Measurements from ENCODE around the gene BEND6.
"Not testable (repeated sequence)": the region's sequence is repeated elsewhere in the genome, so short reads cannot be mapped to it uniquely, and the experiment has no call there.

The BEND6 gene

DNA sequence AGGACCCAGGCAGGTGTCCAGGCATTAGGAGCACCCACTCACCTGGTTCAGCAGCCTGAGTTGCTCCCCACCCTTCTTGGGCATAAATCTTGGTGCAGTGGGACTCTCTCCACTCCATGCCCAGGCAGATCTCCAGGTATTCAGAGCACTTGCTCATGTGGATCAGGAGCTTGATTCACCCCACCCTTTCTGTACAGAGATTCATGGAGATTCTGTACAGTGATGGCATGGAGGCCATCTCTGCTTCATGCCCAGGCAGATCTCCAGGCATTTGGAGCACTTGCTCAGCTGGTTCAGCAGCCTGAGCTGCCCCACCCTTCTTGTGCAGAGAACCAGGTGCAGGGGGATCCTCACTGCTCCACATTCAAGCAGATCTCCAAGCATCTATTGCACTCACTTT is 44.1 kb downstream of the BEND6 start:
- Histone ChIP-seq H3K36me3 (ENCODE audit: control insufficient read depth, insufficient read depth, low read length) (no peaks in the 10 kb centered on the region), H3K27me3 (ENCODE audit: control insufficient read depth, insufficient read depth, low read length) (no peaks in the 10 kb centered on the region), H3K4me3 (ENCODE audit: low read length) (no peak overlapping the region), H3K27ac (ENCODE audit: low read depth, low read length) (no peak overlapping the region), H3K4me1 (ENCODE audit: control insufficient read depth, insufficient read depth, low read length) (no peaks in the 10 kb centered on the region), H3K9ac (ENCODE audit: low read length) (no peak overlapping the region)

DNA sequence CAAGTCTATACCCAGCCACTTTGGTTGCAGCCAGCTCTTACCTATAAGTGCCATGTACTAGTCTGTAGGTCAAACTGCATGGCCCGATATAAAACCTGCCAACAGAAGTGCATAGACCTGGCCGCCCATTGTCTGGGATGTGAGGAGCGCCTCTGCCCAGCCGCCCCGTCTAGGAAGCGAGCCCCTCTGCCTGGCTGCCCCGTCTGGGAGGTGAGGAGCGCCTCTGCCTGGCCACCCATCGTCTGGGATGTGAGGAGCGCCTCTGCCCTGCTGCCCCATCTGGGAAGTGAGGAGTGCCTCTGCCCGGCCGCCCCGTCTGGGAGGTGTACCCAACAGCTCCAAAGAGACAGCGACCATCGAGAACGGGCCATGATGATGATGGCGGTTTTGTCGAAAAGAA is 44.8 kb downstream of the BEND6 start:
- H3K9ac ChIP-seq (ENCODE audit: low read length); H3K4me1 ChIP-seq (ENCODE audit: control insufficient read depth, insufficient read depth, low read length); H3K27me3 ChIP-seq (ENCODE audit: control insufficient read depth, insufficient read depth, low read length); H3K36me3 ChIP-seq (ENCODE audit: control insufficient read depth, insufficient read depth, low read length); H3K27ac ChIP-seq (ENCODE audit: low read depth, low read length); H3K4me3 ChIP-seq (ENCODE audit: low read length): not testable (repeated sequence)

DNA sequence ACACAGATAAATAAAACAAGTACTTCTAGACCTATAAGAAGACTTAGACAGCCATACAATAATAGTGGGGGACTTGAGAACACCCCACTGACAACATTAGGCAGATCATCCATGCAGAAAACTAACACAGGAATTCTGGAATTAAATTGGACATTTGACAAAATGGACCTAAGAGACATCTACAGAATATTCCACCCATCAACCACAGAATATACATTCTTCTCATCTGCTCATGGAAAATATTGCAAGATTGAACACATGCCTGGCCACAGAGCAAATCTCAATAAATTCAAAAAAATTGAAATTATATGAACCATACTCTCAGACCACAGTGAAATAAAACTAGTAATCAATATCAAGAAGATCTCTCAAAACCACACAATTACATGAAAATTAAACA is 47.3 kb downstream of the BEND6 start:
- H3K27ac ChIP-seq (ENCODE audit: low read depth, low read length): no peak overlapping the region
- no peak overlapping the region for H3K4me3 ChIP-seq (ENCODE audit: low read length)
- H3K4me1 ChIP-seq (ENCODE audit: control insufficient read depth, insufficient read depth, low read length): no peaks in the 10 kb centered on the region
- H3K27me3 ChIP-seq (ENCODE audit: control insufficient read depth, insufficient read depth, low read length): no peaks in the 10 kb centered on the region
- H3K36me3 ChIP-seq (ENCODE audit: control insufficient read depth, insufficient read depth, low read length): no peaks in the 10 kb centered on the region
- no peak overlapping the region for H3K9ac ChIP-seq (ENCODE audit: low read length)

DNA sequence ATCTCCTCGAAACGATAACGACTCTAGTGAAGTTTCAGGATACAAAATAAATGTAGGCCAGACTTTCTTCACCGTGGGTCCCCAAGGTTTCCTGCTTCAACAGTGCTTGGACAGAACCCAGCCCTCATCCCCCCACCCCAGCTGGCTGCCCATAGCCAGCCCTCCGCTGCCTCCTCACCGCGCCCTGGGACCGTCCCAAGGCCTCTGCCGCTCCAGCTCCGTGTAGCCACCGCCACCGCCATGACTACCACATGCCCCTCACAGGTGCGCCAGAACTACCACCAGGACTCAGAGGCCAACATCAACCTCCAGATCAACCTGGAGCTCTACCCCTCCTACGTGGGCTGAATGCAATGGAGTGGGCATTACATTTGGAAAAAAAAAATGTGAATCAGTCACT is 49.4 kb downstream of the BEND6 start:
- no peak overlapping the region for H3K4me3 ChIP-seq (ENCODE audit: low read length)
- H3K36me3 ChIP-seq (ENCODE audit: control insufficient read depth, insufficient read depth, low read length): no peaks in the 10 kb centered on the region

DNA sequence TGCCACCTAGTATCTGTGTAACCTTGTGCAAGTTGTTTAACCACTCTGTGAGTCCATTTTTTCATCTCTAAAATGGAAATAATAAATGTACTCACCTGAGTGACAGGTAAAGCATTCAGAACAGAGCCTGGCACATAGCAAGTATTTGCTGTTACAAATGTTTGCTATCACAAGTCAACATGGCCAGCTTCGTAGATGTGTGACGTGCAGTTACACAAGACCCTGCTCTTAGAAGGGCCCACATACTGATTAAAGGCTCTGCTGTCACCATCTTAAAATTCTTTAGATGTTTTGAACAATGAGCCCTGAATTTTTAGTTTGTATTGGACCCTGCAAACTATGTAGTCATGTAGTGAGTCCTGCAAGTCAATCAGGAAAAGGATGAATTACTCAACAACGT is 51.2 kb downstream of the BEND6 start:
- Histone ChIP-seq H3K4me3 (ENCODE audit: low read length) (no peak overlapping the region), H3K9ac (ENCODE audit: low read length) (no peak overlapping the region), H3K36me3 (ENCODE audit: control insufficient read depth, insufficient read depth, low read length) (no peaks in the 10 kb centered on the region)

More for the DNA sequence above, 49.4 kb downstream of the BEND6 start:
- Histone ChIP-seq H3K27ac (ENCODE audit: low read depth, low read length) (no peak overlapping the region), H3K27me3 (ENCODE audit: control insufficient read depth, insufficient read depth, low read length) (no peaks in the 10 kb centered on the region), H3K4me1 (ENCODE audit: control insufficient read depth, insufficient read depth, low read length) (no peaks in the 10 kb centered on the region), H3K9ac (ENCODE audit: low read length) (no peak overlapping the region)

DNA sequence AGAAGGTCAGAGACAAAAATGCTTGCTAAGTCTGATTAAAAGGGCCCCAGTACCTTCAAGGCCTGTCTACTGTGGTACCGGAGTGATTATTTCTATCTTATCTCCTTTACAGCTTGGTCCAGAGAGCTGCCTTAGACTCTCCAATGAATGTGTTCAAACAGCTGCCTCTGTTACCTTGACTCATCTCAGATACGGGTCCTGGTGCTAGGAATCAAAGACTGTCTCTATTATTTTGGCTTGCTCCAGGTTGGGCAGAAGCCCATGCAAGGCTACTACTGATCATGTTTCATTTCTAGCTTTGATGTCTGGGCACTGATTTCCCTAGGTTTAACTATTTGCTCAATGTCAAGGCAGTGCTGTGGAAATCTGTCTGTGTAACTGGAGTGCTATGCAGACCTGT is 53.2 kb downstream of the BEND6 start:
- not testable (repeated sequence) for H3K9ac ChIP-seq (ENCODE audit: low read length); H3K4me3 ChIP-seq (ENCODE audit: low read length); H3K4me1 ChIP-seq (ENCODE audit: control insufficient read depth, insufficient read depth, low read length); H3K27ac ChIP-seq (ENCODE audit: low read depth, low read length); H3K36me3 ChIP-seq (ENCODE audit: control insufficient read depth, insufficient read depth, low read length); H3K27me3 ChIP-seq (ENCODE audit: control insufficient read depth, insufficient read depth, low read length)

More for the DNA sequence above, 51.2 kb downstream of the BEND6 start:
- H3K4me1 ChIP-seq (ENCODE audit: control insufficient read depth, insufficient read depth, low read length): no peaks in the 10 kb centered on the region
- H3K27me3 ChIP-seq (ENCODE audit: control insufficient read depth, insufficient read depth, low read length): no peaks in the 10 kb centered on the region
- H3K27ac ChIP-seq (ENCODE audit: low read depth, low read length): no peak overlapping the region

DNA sequence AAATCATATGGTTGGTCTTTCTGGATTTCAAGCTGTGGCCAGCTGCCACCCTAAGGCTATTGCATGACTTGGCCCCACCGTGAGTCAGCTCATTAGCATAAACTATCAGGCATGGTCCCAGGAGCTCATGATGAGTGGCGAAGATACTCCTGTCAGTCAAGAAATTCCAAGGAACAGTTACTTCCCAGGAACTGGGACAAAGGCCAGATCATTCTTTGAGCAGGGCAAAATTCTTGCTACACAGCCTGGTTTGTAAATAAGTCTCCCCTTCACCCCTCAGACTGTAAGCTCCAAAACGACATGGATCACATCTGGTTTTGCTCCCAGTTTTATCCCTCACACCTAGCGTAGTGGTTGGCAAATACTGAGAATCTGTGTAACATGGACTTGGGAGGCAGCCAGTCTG is 58.6 kb downstream of the BEND6 start:
- no peak overlapping the region for H3K27ac ChIP-seq (ENCODE audit: low read depth, low read length)

DNA sequence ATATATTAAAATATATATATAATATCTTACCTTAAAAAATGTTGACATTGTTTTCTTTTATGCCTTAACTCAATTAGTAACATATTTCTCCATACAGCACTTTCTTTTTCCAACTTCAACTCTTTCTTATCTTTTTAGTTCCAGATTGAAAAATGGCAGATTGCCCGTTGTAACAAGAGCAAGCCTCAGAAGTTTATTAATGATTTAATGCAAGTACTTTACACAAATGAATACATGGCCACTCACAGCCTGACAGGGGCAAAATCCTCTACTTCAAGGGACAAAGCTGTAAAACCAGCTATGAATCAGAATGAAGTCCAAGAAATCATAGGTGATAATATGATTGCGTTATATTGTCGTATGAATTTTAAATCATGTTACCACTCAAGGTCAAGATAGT is 62.2 kb downstream of the BEND6 start:
- no peaks in the 10 kb centered on the region for H3K4me1 ChIP-seq (ENCODE audit: control insufficient read depth, insufficient read depth, low read length)
- no peaks in the 10 kb centered on the region for H3K27me3 ChIP-seq (ENCODE audit: control insufficient read depth, insufficient read depth, low read length)
- no peak overlapping the region for H3K27ac ChIP-seq (ENCODE audit: low read depth, low read length)
- H3K9ac ChIP-seq (ENCODE audit: low read length): no peak overlapping the region
- no peaks in the 10 kb centered on the region for H3K36me3 ChIP-seq (ENCODE audit: control insufficient read depth, insufficient read depth, low read length)
- H3K4me3 ChIP-seq (ENCODE audit: low read length): no peak overlapping the region

More for the DNA sequence above, 58.6 kb downstream of the BEND6 start:
- H3K36me3 ChIP-seq (ENCODE audit: control insufficient read depth, insufficient read depth, low read length): no peaks in the 10 kb centered on the region
- H3K9ac ChIP-seq (ENCODE audit: low read length): no peak overlapping the region
- H3K27me3 ChIP-seq (ENCODE audit: control insufficient read depth, insufficient read depth, low read length): no peaks in the 10 kb centered on the region
- no peak overlapping the region for H3K4me3 ChIP-seq (ENCODE audit: low read length)
- no peaks in the 10 kb centered on the region for H3K4me1 ChIP-seq (ENCODE audit: control insufficient read depth, insufficient read depth, low read length)

DNA sequence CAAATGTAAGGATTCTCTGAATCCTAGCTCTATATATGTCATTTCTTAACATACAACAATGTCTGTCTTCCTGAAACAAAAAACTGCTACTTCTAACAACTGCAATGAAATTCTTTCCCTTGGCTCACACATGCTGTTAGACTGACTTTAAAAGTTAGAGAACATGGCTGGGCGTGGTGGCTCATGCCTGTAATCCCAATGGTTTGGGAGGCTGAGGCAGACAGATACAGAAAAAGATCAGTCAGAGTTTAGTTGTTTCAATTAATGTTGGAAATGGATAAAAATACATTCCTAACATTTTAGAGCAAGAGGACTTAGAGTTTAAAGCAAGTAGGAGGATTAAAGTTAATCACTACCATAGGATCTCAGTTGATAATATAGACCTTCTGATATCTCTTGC is 62.9 kb downstream of the BEND6 start:
- Histone ChIP-seq H3K4me3 (ENCODE audit: low read length) (no peak overlapping the region), H3K27me3 (ENCODE audit: control insufficient read depth, insufficient read depth, low read length) (no peaks in the 10 kb centered on the region), H3K4me1 (ENCODE audit: control insufficient read depth, insufficient read depth, low read length) (no peaks in the 10 kb centered on the region), H3K27ac (ENCODE audit: low read depth, low read length) (no peak overlapping the region), H3K36me3 (ENCODE audit: control insufficient read depth, insufficient read depth, low read length) (no peaks in the 10 kb centered on the region), H3K9ac (ENCODE audit: low read length) (no peak overlapping the region)

DNA sequence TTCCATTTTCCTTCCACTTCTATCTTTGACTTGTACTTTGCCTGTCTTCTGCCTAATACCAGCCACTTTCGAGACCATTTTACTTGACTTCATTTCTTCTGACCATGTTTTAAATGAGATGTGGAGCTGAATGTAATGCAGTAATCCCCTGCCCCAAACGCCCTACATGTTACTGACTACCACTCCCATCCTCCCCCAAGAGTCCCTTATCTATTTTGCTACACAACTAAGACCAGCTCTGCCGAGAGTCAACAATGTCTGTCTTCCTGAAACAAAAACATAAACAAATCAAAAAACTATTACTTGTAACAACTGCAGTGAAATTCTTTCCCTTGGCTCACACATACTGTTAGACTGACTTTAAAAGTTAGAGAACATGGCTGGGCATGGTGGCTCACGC is 64.5 kb downstream of the BEND6 start:
- Histone ChIP-seq H3K9ac (ENCODE audit: low read length) (no peak overlapping the region), H3K27me3 (ENCODE audit: control insufficient read depth, insufficient read depth, low read length) (no peaks in the 10 kb centered on the region), H3K4me1 (ENCODE audit: control insufficient read depth, insufficient read depth, low read length) (no peaks in the 10 kb centered on the region), H3K4me3 (ENCODE audit: low read length) (no peak overlapping the region), H3K36me3 (ENCODE audit: control insufficient read depth, insufficient read depth, low read length) (no peaks in the 10 kb centered on the region), H3K27ac (ENCODE audit: low read depth, low read length) (no peak overlapping the region)

DNA sequence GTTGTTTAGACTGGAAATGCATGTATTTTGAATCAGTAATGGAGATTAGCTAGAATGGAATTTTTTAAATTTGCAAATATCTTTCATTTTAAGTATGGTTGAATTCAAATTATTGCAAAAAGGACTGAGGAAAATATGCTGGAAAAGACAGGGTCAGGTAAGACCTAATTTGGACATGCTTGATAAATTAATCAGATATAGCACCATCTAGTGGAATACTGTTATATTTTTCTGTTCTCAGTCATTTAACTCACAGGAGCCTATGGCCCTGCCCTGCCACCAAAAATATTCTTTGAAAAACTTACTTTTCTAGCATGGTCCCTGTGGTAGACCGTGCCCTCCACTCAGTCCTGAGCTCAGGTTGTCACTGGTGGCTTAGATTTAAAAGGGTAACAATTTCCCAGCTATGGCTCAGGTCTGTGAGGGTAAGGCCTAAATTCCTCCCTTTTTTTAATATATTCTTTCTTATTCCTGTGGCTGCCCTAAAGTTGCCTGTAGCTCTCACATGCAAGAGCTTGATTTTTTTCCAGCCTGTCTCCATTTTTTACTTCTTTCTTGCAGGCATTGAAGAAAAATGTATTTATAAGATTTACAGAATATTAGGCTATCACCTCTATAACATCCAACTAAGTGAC is 66.3 kb downstream of the BEND6 start:
- Histone ChIP-seq H3K27ac (ENCODE audit: low read depth, low read length) (no peak overlapping the region), H3K9ac (ENCODE audit: low read length) (no peak overlapping the region), H3K4me3 (ENCODE audit: low read length) (no peak overlapping the region), H3K4me1 (ENCODE audit: control insufficient read depth, insufficient read depth, low read length) (no peaks in the 10 kb centered on the region), H3K27me3 (ENCODE audit: control insufficient read depth, insufficient read depth, low read length) (no peaks in the 10 kb centered on the region), H3K36me3 (ENCODE audit: control insufficient read depth, insufficient read depth, low read length) (no peaks in the 10 kb centered on the region)

DNA sequence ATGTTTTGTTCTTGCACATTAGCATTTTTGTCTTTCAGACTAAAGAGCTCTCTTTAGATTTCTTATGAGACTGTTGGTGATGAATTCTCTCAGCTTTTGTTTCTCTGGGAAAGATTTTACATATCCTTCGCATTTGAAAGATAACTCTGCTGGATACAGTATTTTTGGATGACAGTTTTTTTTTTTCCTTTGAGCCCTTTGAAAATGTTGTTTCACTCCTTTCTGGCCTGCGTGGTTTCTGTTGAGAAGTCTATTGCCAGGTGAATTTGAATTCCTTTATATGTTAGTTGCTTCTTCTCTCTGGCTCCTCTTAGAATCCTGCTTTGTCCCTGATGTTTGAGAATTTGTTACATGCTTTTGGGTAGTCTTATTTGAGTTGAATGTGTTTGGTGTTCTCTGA is 69.4 kb downstream of the BEND6 start:
- H3K27me3 ChIP-seq (ENCODE audit: control insufficient read depth, insufficient read depth, low read length): no peaks in the 10 kb centered on the region
- H3K9ac ChIP-seq (ENCODE audit: low read length): no peak overlapping the region
- H3K27ac ChIP-seq (ENCODE audit: low read depth, low read length): no peak overlapping the region
- no peaks in the 10 kb centered on the region for H3K36me3 ChIP-seq (ENCODE audit: control insufficient read depth, insufficient read depth, low read length)
- no peak overlapping the region for H3K4me3 ChIP-seq (ENCODE audit: low read length)
- H3K4me1 ChIP-seq (ENCODE audit: control insufficient read depth, insufficient read depth, low read length): no peaks in the 10 kb centered on the region

DNA sequence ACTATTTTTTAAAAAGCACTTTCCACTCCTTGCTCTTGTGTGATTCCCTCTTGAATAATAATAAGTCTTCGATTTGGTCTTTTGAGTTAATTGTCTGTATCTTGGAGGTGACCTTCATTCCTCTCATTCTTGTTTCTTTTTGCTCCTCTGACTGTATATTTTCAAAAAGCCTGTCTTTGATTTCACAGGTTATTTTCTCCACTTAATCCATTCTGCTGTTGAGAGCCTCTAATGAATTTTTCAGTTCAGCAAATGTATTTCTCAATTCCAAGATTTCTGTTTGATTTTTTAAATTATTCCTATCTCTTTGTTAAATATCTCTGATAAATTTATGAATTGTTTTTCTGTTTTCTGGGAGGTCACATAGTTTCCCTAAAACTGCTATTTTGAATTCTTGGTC is 69.9 kb downstream of the BEND6 start:
- H3K27me3 ChIP-seq (ENCODE audit: control insufficient read depth, insufficient read depth, low read length): no peaks in the 10 kb centered on the region
- no peak overlapping the region for H3K4me3 ChIP-seq (ENCODE audit: low read length)
- no peak overlapping the region for H3K9ac ChIP-seq (ENCODE audit: low read length)
- H3K36me3 ChIP-seq (ENCODE audit: control insufficient read depth, insufficient read depth, low read length): no peaks in the 10 kb centered on the region
- no peaks in the 10 kb centered on the region for H3K4me1 ChIP-seq (ENCODE audit: control insufficient read depth, insufficient read depth, low read length)
- H3K27ac ChIP-seq (ENCODE audit: low read depth, low read length): no peak overlapping the region

Data from rectal smooth muscle tissue (tissue), 1 donor.